Measurements from ENCODE around the gene ESCO1.
"Not testable (repeated sequence)": the region's sequence is repeated elsewhere in the genome, so short reads cannot be mapped to it uniquely, and the experiment has no call there.

ESCO1 gene

GRCh38 chr18:21600526-21601410 is at the start of gene ESCO1:
ESCO1 (minus strand) TSS chr18:21600704; CDS start chr18:21574843, 25,861 bp downstream.
- peak; percentile 95 for DNase-seq (ENCODE audit: low spot score)

- not testable (repeated sequence) for DNase-seq (ENCODE audit: low spot score)
Observed at GRCh38 chr18:21640375-21640774, 39.9 kb upstream of the ESCO1 start.

GRCh38 chr18:21638822-21639221 is 38.3 kb upstream of the ESCO1 start:
- DNase-seq (ENCODE audit: low spot score), result no peak

GRCh38 chr18:21636769-21637168 is 36.3 kb upstream of the ESCO1 start:
- DNase-seq (ENCODE audit: low spot score), result no peak

GRCh38 chr18:21634588-21635199 is 34.2 kb upstream of the ESCO1 start:
- no peak for DNase-seq (ENCODE audit: low spot score)

GRCh38 chr18:21632393-21632792 is 31.9 kb upstream of the ESCO1 start:
- DNase-seq (ENCODE audit: low spot score), result no peak

- DNase-seq (ENCODE audit: low spot score), result no peak
Observed at GRCh38 chr18:21629089-21629832, 28.8 kb upstream of the ESCO1 start.

- DNase-seq (ENCODE audit: low spot score), result not testable (repeated sequence)
Observed at GRCh38 chr18:21621640-21622039, 21.1 kb upstream of the ESCO1 start.

GRCh38 chr18:21612125-21613039 is 11.9 kb upstream of the ESCO1 start, which contains the start of gene SNRPD1:
SNRPD1 (plus strand) TSS chr18:21612314; CDS start chr18:21612430, 116 bp downstream.
- DNase-seq (ENCODE audit: low spot score), result peak; percentile 88

- DNase-seq (ENCODE audit: low spot score), result not testable (repeated sequence)
Observed at GRCh38 chr18:21611401-21612124, 11.1 kb upstream of the ESCO1 start.

- DNase-seq (ENCODE audit: low spot score), result no peak
Observed at GRCh38 chr18:21605213-21605612, 4.7 kb upstream of the ESCO1 start.

- no peak for DNase-seq (ENCODE audit: low spot score)
Observed at GRCh38 chr18:21604671-21605070, 4.2 kb upstream of the ESCO1 start.

GRCh38 chr18:21602299-21602587 is 1.7 kb upstream of the ESCO1 start:
- DNase-seq (ENCODE audit: low spot score), result no peak

- DNase-seq (ENCODE audit: low spot score), result no peak
Observed at GRCh38 chr18:21599585-21600525, 649 bp downstream of the ESCO1 start.

GRCh38 chr18:21598726-21599584 is 1.5 kb downstream of the ESCO1 start:
- DNase-seq (ENCODE audit: low spot score), result no peak

- DNase-seq (ENCODE audit: low spot score), result no peak
Observed at GRCh38 chr18:21597620-21598019, 2.9 kb downstream of the ESCO1 start.

GRCh38 chr18:21593540-21594257 is 6.8 kb downstream of the ESCO1 start:
- no peak for DNase-seq (ENCODE audit: low spot score)

GRCh38 chr18:21592361-21592760 is 8.1 kb downstream of the ESCO1 start:
- DNase-seq (ENCODE audit: low spot score), result not testable (repeated sequence)

Measured in hematopoietic multipotent progenitor cell treated with erythropoietin and hydrocortisone succinate and interleukin-3 and kit ligand, for 15 days (in vitro differentiated cells).